Colonic mucosa (tissue), 4 donors: ENCODE results near the gene RIMS1. TPM values are rescaled to one million over a fixed set of nuclear protein-coding genes. Genes with fewer than 3 reads are reported as not detected.
"Not testable (repeated sequence)": the region's sequence is repeated elsewhere in the genome, so short reads cannot be mapped to it uniquely, and the experiment has no call there.

ENCODE experiments used
- DNase-seq: peaks from one replicate; pipeline ENCODE4 v3.0.0-alpha.2; 2020
- H3K27ac ChIP-seq: fragments of 200-600 bp; one replicate; pipeline ENCODE4 v1.8.0; 2021
- H3K27me3 ChIP-seq: fragments of 200-600 bp; one replicate; pipeline ENCODE4 v1.8.0; 2021
- H3K36me3 ChIP-seq: fragments of 200-600 bp; one replicate; pipeline ENCODE4 v1.8.0; 2021
- H3K4me1 ChIP-seq: fragments of 200-600 bp; one replicate; pipeline ENCODE4 v1.8.0; 2021; ENCODE audit warnings: mild to moderate bottlenecking
- H3K4me3 ChIP-seq: fragments of 200-600 bp; one replicate; pipeline ENCODE4 v1.8.0; 2021
- H3K9ac ChIP-seq, 2 donors: one replicate each; pipeline ENCODE4 v1.7.0; 2013; ENCODE audit warnings: control low read depth in 2 of 2, low read depth in 2 of 2, low read length in 2 of 2
- H3K9me3 ChIP-seq: fragments of 200-600 bp; one replicate; pipeline ENCODE4 v1.8.0; 2021
- intact Hi-C: fragments of 100-400 bp; cut with DNase I; formaldehyde crosslinking; loops from one replicate; pipeline ENCODE4 v1.14.1; 2022
- total RNA-seq, 2 donors: library from RNA; stranded (reverse); fragmentation: NEBNext Ultra II Directional in 1 of 2; extraction: Animal tissue kit (Norgen Biotek cat#: 25700) in 1 of 2; gene quantifications; one replicate each; pipeline ENCODE4 v1.2.1, GENCODE V29; 2021
- TF ChIP-seq, protein P1 (sequence below): fragments of 200-600 bp; IDR thresholded peaks from one replicate; pipeline ENCODE4 v1.8.0; 2022; ENCODE audit warnings: antibody characterized with exemption, mild to moderate bottlenecking
- donor health status: healthy.
- donor health status: DM: no; HTN: no; CAD: no.
- donor health status: DM: no; HTN: no; CAD: no.

The RIMS1 gene
- total RNA-seq, 2 donors from 2014 or later: 0.17 to 0.56 TPM

DNA sequence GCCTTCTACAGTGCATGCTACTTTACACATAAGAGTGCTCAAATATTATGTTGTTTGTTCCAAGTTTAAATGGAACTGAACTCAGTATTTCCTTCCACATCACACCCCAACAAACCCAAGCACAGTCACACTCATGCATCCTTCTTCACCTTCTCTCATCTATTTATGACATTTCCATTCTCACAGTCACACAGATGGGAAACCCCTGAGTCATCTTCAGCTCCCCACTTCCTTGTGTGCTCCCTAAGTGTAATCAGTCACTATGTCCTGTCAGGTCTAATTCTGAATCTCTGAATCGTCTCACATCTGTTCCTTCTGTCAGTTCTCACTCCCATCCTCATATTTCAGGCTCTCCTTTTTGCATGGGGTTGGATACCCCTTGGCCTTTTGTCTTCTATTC is 96.0 kb downstream of the RIMS1 start:
- TF ChIP-seq, protein P1, sequence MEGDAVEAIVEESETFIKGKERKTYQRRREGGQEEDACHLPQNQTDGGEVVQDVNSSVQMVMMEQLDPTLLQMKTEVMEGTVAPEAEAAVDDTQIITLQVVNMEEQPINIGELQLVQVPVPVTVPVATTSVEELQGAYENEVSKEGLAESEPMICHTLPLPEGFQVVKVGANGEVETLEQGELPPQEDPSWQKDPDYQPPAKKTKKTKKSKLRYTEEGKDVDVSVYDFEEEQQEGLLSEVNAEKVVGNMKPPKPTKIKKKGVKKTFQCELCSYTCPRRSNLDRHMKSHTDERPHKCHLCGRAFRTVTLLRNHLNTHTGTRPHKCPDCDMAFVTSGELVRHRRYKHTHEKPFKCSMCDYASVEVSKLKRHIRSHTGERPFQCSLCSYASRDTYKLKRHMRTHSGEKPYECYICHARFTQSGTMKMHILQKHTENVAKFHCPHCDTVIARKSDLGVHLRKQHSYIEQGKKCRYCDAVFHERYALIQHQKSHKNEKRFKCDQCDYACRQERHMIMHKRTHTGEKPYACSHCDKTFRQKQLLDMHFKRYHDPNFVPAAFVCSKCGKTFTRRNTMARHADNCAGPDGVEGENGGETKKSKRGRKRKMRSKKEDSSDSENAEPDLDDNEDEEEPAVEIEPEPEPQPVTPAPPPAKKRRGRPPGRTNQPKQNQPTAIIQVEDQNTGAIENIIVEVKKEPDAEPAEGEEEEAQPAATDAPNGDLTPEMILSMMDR: no peak
- Histone ChIP-seq H3K9ac (no peak overlapping the region), H3K27ac (no peak overlapping the region), H3K4me1 (no peaks in the 10 kb centered on the region), H3K9me3 (no peaks in the 10 kb centered on the region), H3K36me3 (no peaks in the 10 kb centered on the region), H3K27me3 (no peaks in the 10 kb centered on the region), H3K4me3 (no peak overlapping the region)
- intact Hi-C loops: no loop called here
- DNase-seq: no peak

DNA sequence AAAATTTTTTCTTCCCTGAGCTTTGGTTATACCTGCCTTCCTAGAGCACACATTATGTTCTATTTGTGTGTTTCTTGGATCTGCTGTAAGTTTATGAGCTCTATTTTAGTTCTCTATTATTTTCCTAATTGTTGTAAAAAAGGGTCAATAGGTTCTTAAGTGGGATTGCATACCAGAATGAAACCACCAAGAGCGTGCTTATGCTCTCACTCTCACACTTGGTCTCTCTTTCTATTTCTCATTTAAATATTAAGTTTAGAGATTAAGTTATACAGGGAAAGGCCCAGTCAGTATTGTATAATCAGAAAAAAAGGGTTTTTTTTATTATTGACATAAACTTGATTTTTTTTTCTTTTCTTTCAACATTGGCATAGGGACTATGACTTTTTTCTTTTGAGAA is 96.8 kb downstream of the RIMS1 start:
- no peak overlapping the region for H3K27ac ChIP-seq
- H3K27me3 ChIP-seq: no peaks in the 10 kb centered on the region
- no peak overlapping the region for H3K9ac ChIP-seq
- no peak overlapping the region for H3K4me3 ChIP-seq
- H3K9me3 ChIP-seq: no peaks in the 10 kb centered on the region
- H3K36me3 ChIP-seq: no peaks in the 10 kb centered on the region
- no peak for DNase-seq
- H3K4me1 ChIP-seq: no peaks in the 10 kb centered on the region
- intact Hi-C loops: no loop called here
- TF ChIP-seq, protein P1: no peak

DNA sequence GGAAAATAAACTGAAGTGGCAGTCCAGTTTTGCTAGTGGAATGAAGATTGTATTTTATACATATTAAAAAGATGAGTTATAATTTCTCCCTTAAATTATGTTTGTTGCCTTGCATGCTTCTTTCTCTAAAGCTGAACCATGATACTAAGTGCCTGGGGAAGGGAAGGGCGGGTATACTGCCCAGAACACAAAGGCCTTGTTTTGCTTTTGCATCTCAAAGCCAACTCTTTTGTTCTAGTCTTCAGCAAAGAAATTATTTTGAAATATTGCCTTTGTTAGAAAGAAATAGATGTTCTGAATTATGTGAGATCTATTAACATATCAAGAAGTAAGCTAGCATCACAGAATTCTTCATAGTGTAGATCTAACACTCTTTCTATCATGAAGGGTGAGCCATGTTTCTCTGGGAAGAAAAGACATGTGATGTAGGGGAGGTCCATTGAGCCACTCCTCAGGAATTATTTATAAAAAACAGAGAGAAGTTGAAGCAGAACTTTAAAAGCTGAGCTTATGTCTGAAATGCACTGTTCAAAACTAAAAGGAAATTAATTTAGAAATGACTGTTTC is 108.4 kb downstream of the RIMS1 start:
- Histone ChIP-seq H3K9ac (no peak overlapping the region), H3K4me1 (no peaks in the 10 kb centered on the region), H3K4me3 (no peak overlapping the region), H3K27me3 (no peaks in the 10 kb centered on the region), H3K36me3 (no peaks in the 10 kb centered on the region), H3K9me3 (no peaks in the 10 kb centered on the region), H3K27ac (no peak overlapping the region)
- intact Hi-C loops: no loop called here
- no peak for DNase-seq
- TF ChIP-seq, protein P1: no peak

DNA sequence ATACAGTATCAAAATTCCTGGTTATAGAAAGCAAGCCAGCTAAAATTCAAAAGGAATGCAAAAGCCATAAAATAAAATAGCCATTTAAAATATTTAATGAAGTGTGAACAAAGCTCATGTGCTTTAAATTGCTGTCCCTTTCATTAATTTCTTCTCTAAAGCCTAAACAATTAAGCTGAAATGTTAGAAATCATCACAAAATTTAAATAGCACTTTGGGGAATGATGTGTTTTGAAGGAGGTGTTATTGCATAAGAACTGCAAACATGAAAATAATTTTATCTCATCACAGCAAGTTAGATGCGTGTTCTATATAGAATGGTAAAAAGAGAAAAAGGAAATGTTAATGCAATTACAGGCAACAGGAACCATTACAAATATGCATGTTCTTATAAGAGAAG is 111.0 kb downstream of the RIMS1 start:
- Histone ChIP-seq H3K4me3 (no peak overlapping the region), H3K9me3 (no peaks in the 10 kb centered on the region), H3K27me3 (no peaks in the 10 kb centered on the region), H3K4me1 (no peaks in the 10 kb centered on the region), H3K36me3 (no peaks in the 10 kb centered on the region), H3K9ac (no peak overlapping the region), H3K27ac (no peak overlapping the region)
- TF ChIP-seq, protein P1: no peak
- no peak for DNase-seq
- intact Hi-C loops: no loop called here

DNA sequence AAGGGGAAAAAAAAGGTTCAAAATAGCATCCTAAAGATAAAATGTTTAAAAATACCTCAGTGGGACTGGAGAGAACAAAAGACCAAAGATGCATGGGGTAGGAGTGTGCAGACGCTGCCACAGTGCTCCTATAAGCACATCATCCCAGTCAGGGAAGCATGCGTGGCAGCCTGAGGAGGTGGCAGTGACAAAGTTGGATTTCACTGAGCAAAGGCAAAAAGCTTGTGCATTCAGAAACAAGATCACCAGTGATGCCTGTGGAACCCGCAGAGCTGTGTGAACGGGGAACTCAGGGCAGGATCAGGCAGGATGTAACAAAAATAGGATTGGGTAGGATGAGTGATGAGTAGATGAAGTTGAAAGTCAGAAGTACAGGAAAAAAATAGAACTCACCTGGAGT is 116.1 kb downstream of the RIMS1 start:
- Histone ChIP-seq H3K4me3 (no peak overlapping the region), H3K9me3 (no peaks in the 10 kb centered on the region), H3K4me1 (no peaks in the 10 kb centered on the region), H3K36me3 (no peaks in the 10 kb centered on the region), H3K27me3 (no peaks in the 10 kb centered on the region), H3K27ac (no peak overlapping the region), H3K9ac (no peak overlapping the region)
- intact Hi-C loops: no loop called here
- DNase-seq: no peak
- TF ChIP-seq, protein P1: no peak

DNA sequence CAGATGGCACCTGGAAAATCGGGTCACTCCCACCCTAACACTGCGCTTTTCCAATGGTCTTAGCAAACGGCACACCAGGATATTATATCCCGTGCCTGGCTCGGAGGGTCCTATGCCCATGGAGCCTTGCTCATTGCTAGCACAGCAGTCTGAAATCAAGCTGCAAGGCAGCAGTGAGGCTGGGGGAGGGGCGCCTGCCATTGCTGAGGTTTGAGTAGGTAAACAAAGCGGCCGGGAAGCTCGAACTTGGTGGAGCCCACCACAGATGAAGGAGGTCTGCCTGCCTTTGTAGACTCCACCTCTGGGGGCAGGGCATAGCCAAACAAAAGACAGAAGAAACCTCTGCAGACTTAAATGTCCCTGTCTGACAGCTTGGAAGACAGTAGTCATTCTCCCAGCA is 120.2 kb downstream of the RIMS1 start:
- H3K27ac ChIP-seq, H3K4me1 ChIP-seq, H3K9me3 ChIP-seq, H3K9ac ChIP-seq, DNase-seq, H3K4me3 ChIP-seq, H3K36me3 ChIP-seq, H3K27me3 ChIP-seq, intact Hi-C loops: not testable (repeated sequence)
